HepG2 (cell line): ENCODE results near the gene TBX6. TPM values are rescaled to one million over a fixed set of nuclear protein-coding genes. Genes with fewer than 3 reads are reported as not detected.

Experiments
- ATAC-seq: fragments of 200-7000 bp; cut with Tn5 transposase; 3 replicates; pipeline ENCODE4 v1.9.1; 2020; ENCODE audit warnings: mild to moderate bottlenecking, moderate library complexity
- BruUV-seq: library from RNA; stranded (reverse); fragments of 400-500 nt; replicated peaks from 2 replicates; lab custom pipeline; 2021; lab: Mats Ljungman, UMichigan
- CTCF ChIA-PET: fragments of 300-600 bp; formaldehyde crosslinking; extraction: SDS; loops from one replicate; lab custom pipeline; 2021; ENCODE audit warnings: low total read pairs, inconsistent platforms, low intra/inter-chr PET ratio; lab: Yijun Ruan, JAX
- POLR2A ChIA-PET: fragments of 350-600 bp; sonication (Branson Sonifier 250); formaldehyde crosslinking; loops from one replicate; lab custom pipeline; 2020; ENCODE audit warnings: antibody characterized with exemption, inconsistent platforms; lab: Yijun Ruan, JAX
- DNase-seq: peaks from one replicate; pipeline ENCODE4 v3.0.0-alpha.2; 2015; ENCODE audit warnings: low spot score
- FAIRE-seq: peaks from 3 replicates; lab custom pipeline; 2011; peaks lifted over from hg19 to GRCh38; lab: Jason Lieb, UNC
- H2AFZ ChIP-seq: one replicate; pipeline ENCODE4 v1.6.1; 2011; ENCODE audit warnings: low read length, inconsistent platforms
- H3K27ac ChIP-seq: fragments of 300-600 bp; 3 replicates; pipeline ENCODE4 v1.8.0; 2011; ENCODE audit warnings: mixed run types, mild to moderate bottlenecking, mixed read lengths, low read length, inconsistent platforms; ENCODE audit not compliant: insufficient read depth; ENCODE audit errors: extremely low read length
- H3K27me3 ChIP-seq, 2 experiments: fragments of 200-600 bp in 1 of 2; 2 replicates in 1 of 2; 3 replicates in 1 of 2; pipeline versions ENCODE4 v1.6.0 to v1.8.0; 2011; ENCODE audit warnings: low read length in 2 of 2, mild to moderate bottlenecking in 2 of 2, moderate library complexity in 2 of 2, inconsistent platforms in 1 of 2; ENCODE audit not compliant: insufficient read depth in 2 of 2, control insufficient read depth in 1 of 2
- H3K36me3 ChIP-seq, 2 experiments: fragments of 200-600 bp in 1 of 2; replicated peaks in 1 of 2; 2 replicates in 1 of 2; 3 replicates in 1 of 2; pipeline versions ENCODE4 v1.5.1 to v1.8.0; 2011; ENCODE audit warnings: low read length in 2 of 2, inconsistent platforms in 1 of 2; ENCODE audit not compliant: insufficient read depth in 2 of 2, control insufficient read depth in 1 of 2
- H3K4me1 ChIP-seq: 2 replicates; pipeline ENCODE4 v1.5.1; 2012; ENCODE audit warnings: low read length, inconsistent platforms; ENCODE audit not compliant: insufficient read depth
- H3K4me2 ChIP-seq: 2 replicates; pipeline ENCODE4 v1.6.0; 2011; ENCODE audit warnings: low read depth, low read length, inconsistent platforms
- H3K4me3 ChIP-seq, 3 experiments: fragments of 200-600 bp in 1 of 3; sonication (generic), shearing (Covaris generic) in 1 of 3; replicated peaks in 1 of 3; 2 replicates each; pipeline ENCODE4 v1.5.1; 2011 to 2016; ENCODE audit warnings: low read length in 3 of 3, inconsistent platforms in 2 of 3, low read depth in 2 of 3, mild to moderate bottlenecking in 2 of 3, control low read depth in 1 of 3, mixed read lengths in 1 of 3; ENCODE audit not compliant: insufficient read depth in 1 of 3
- H3K79me2 ChIP-seq: one replicate; pipeline ENCODE4 v1.6.1; 2011; ENCODE audit warnings: low read length, inconsistent platforms; ENCODE audit not compliant: insufficient read depth
- H3K9ac ChIP-seq: 2 replicates; pipeline ENCODE4 v1.6.0; 2011; ENCODE audit warnings: mild to moderate bottlenecking, low read depth, low read length, inconsistent platforms; ENCODE audit not compliant: insufficient read depth
- H3K9me3 ChIP-seq: 2 replicates; pipeline ENCODE4 v1.5.1; 2012; ENCODE audit warnings: mild to moderate bottlenecking, low read length
- H4K20me1 ChIP-seq: 2 replicates; pipeline ENCODE4 v1.6.0; 2011; ENCODE audit warnings: inconsistent platforms, mild to moderate bottlenecking, low read length, moderate library complexity; ENCODE audit not compliant: insufficient read depth
- CC2D1A ChIP-seq: sonication (generic); formaldehyde crosslinking; IDR thresholded peaks from 2 replicates; pipeline ENCODE4 v1.8.1; 2023; ENCODE audit warnings: mild to moderate bottlenecking, missing genetic modification reagents
- ETV6 ChIP-seq: sonication (generic); formaldehyde crosslinking; conservative IDR thresholded peaks from 2 replicates; pipeline ENCODE4 v1.4.0; 2020; ENCODE audit warnings: missing genetic modification reagents
- MAFF ChIP-seq: IDR thresholded peaks from 2 replicates; pipeline ENCODE4 v1.6.1; 2011; ENCODE audit warnings: low read depth, low read length, improper control_type of control experiment
- NR2C2 ChIP-seq: sonication (generic); formaldehyde crosslinking; IDR thresholded peaks from 2 replicates; pipeline ENCODE4 v1.4.0; 2020; ENCODE audit warnings: missing genetic modification reagents, mild to moderate bottlenecking, moderate library complexity, borderline replicate concordance
- SRF ChIP-seq: IDR thresholded peaks from 2 replicates; pipeline ENCODE4 v1.6.1; 2011; ENCODE audit warnings: mild to moderate bottlenecking, low read depth, low read length, moderate library complexity
- ZBTB44 ChIP-seq: sonication (generic); formaldehyde crosslinking; IDR thresholded peaks from 2 replicates; pipeline ENCODE4 v1.4.0; 2020; ENCODE audit warnings: missing genetic modification reagents
- ZNF280D ChIP-seq: sonication (generic); formaldehyde crosslinking; IDR thresholded peaks from 2 replicates; pipeline ENCODE4 v1.5.1; 2020; ENCODE audit warnings: mild to moderate bottlenecking, missing genetic modification reagents
- ZNF317 ChIP-seq: sonication (generic); formaldehyde crosslinking; IDR thresholded peaks from 2 replicates; pipeline ENCODE4 v1.5.0; 2020; ENCODE audit warnings: mild to moderate bottlenecking, missing genetic modification reagents
- ZNF556 ChIP-seq: sonication (generic); formaldehyde crosslinking; IDR thresholded peaks from 2 replicates; pipeline ENCODE4 v1.4.0; 2020; ENCODE audit warnings: mild to moderate bottlenecking, missing genetic modification reagents, borderline replicate concordance
- ZNF576 ChIP-seq: sonication (generic); formaldehyde crosslinking; IDR thresholded peaks from 2 replicates; pipeline ENCODE4 v1.4.0; 2020; ENCODE audit warnings: mild to moderate bottlenecking, missing genetic modification reagents
- ZNF777 ChIP-seq: sonication (generic); formaldehyde crosslinking; IDR thresholded peaks from 2 replicates; pipeline ENCODE4 v1.4.0; 2020; ENCODE audit warnings: missing genetic modification reagents
- WGBS: methylation state at CpG from one replicate; pipeline ENCODE4 v1.1.6; 2017; ENCODE audit warnings: low lambda C conversion rate; 5-methylcytosine and 5-hydroxymethylcytosine counted together
- in situ Hi-C: cut with HindIII; loops from 2 replicates; pipeline ENCODE4 v1.10.0; 2017; ENCODE audit warnings: low pct_unique_long_range_greater_than_20kb; ENCODE audit not compliant: extremely low pct_ligation_motif_present
- intact Hi-C: fragments of 100-400 bp; cut with micrococcal nuclease; formaldehyde crosslinking; loops from one replicate; pipeline ENCODE4 v1.10.0; 2022; ENCODE audit not compliant: unreplicated experiment
- polyA plus RNA-seq, 8 experiments: library from polyadenylated mRNA; depleted of rRNA in 3 of 8; stranded (reverse) in 7 of 8; unstranded in 1 of 8; fragments of >200 nt; fragmentation: Illumina TruSeq in 4 of 8; extraction: Trizol in 4 of 8; gene quantifications; 2 replicates each; pipeline versions ENCODE4 v1.2.1 to v1.2.3, GENCODE V29; 2011 to 2016; ENCODE audit warnings: low read depth in 4 of 8, missing spikeins in 1 of 8, mixed read lengths in 1 of 8; ENCODE audit not compliant: insufficient read depth in 1 of 8
- total RNA-seq, 5 experiments: library from RNA; depleted of rRNA; stranded (reverse); fragments of >200 nt; fragmentation: Illumina TruSeq; extraction: Trizol; gene quantifications; 2 replicates each; pipeline ENCODE4 v1.2.3, GENCODE V29; 2016; ENCODE audit warnings: low read depth in 1 of 5
- TF ChIP-seq, protein P1 (sequence below): IDR thresholded peaks from 2 replicates; pipeline ENCODE4 v1.6.1; 2016
- TF ChIP-seq, protein P2 (sequence below): sonication (generic); formaldehyde crosslinking; IDR thresholded peaks from 2 replicates; pipeline ENCODE4 v1.4.0; 2020; ENCODE audit warnings: mild to moderate bottlenecking, missing genetic modification reagents, borderline replicate concordance
- TF ChIP-seq, protein P3 (sequence below): sonication (generic); formaldehyde crosslinking; IDR thresholded peaks from 2 replicates; pipeline ENCODE4 v1.8.1; 2023; ENCODE audit warnings: missing genetic modification reagents, inconsistent platforms, borderline replicate concordance

TBX6 gene
- total and polyA plus RNA-seq, 2 of the 13 experiments (the other 11 are each of a cell fraction or from before 2014, with no cell fraction given): 0.24 to 0.42 TPM

- peak; percentile 15 for ATAC-seq
- peak overlapping the region; percentile 51 for H3K9ac ChIP-seq
- H3K79me2 ChIP-seq: no peaks in the 10 kb centered on the region
- H2AFZ ChIP-seq: no peak overlapping the region
- no peaks in the 10 kb centered on the region for H4K20me1 ChIP-seq
- no peak overlapping the region for H3K27ac ChIP-seq
- peak overlapping the region; percentile 63 to 77 (median 75) for H3K4me3 ChIP-seq
- intact Hi-C loops (no loop called here), in situ Hi-C loops (no loop called here)
- no peak for DNase-seq
- no peak for FAIRE-seq
- no peaks in the 10 kb centered on the region for H3K36me3 ChIP-seq
- 4% methylated on average over 19 of the region's 19 CpGs for WGBS
- peaks cover 0 to 7% of the 10 kb centered on the region in 2 experiments; a peak in 2 of 5 replicates for H3K27me3 ChIP-seq
- H3K4me2 ChIP-seq: peak overlapping the region; percentile 96
- BruUV-seq: no TSS peak
- peaks cover 26% of the 10 kb centered on the region for H3K4me1 ChIP-seq
- CTCF ChIA-PET: interaction anchor here (1.2 kb wide), 1 partner anchor 21 kb away, joined by 5 read pairs; no protein-coding TSS in a partner anchor
- no peaks in the 10 kb centered on the region for H3K9me3 ChIP-seq
- POLR2A ChIA-PET: interaction anchor here (1.0 to 5.6 kb wide), 5 partner anchors 11 to 238 kb away, joined by 3 to 66 read pairs (median 4); partner anchors contain the start of genes ALDOA, PAGR1, SEZ6L2 and TBX6
- TF ChIP-seq ZNF556 (CRISPR knock-in tag) (no peak), ZNF317 (CRISPR knock-in tag) (no peak; the same call in 1 of the 2 replicates), ZNF280D (CRISPR knock-in tag) (0 out of 2 replicates have a peak, but pooled peaks have one; percentile 25), ZNF576 (CRISPR knock-in tag) (no peak), ZNF777 (CRISPR knock-in tag) (no peak), SRF (no peak), ETV6 (CRISPR knock-in tag) (no peak), CC2D1A (CRISPR knock-in tag) (no peak), ZBTB44 (CRISPR knock-in tag) (no peak), NR2C2 (CRISPR knock-in tag) (no peak), MAFF (no peak)
- TF ChIP-seq, protein P1, sequence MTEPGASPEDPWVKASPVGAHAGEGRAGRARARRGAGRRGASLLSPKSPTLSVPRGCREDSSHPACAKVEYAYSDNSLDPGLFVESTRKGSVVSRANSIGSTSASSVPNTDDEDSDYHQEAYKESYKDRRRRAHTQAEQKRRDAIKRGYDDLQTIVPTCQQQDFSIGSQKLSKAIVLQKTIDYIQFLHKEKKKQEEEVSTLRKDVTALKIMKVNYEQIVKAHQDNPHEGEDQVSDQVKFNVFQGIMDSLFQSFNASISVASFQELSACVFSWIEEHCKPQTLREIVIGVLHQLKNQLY: no peak
- TF ChIP-seq, protein P2, sequence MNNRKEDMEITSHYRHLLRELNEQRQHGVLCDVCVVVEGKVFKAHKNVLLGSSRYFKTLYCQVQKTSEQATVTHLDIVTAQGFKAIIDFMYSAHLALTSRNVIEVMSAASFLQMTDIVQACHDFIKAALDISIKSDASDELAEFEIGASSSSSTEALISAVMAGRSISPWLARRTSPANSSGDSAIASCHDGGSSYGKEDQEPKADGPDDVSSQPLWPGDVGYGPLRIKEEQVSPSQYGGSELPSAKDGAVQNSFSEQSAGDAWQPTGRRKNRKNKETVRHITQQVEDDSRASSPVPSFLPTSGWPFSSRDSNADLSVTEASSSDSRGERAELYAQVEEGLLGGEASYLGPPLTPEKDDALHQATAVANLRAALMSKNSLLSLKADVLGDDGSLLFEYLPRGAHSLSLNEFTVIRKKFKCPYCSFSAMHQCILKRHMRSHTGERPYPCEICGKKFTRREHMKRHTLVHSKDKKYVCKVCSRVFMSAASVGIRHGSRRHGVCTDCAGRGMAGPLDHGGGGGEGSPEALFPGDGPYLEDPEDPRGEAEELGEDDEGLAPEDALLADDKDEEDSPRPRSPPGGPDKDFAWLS (CRISPR knock-in tag): no peak
- TF ChIP-seq, protein P3, sequence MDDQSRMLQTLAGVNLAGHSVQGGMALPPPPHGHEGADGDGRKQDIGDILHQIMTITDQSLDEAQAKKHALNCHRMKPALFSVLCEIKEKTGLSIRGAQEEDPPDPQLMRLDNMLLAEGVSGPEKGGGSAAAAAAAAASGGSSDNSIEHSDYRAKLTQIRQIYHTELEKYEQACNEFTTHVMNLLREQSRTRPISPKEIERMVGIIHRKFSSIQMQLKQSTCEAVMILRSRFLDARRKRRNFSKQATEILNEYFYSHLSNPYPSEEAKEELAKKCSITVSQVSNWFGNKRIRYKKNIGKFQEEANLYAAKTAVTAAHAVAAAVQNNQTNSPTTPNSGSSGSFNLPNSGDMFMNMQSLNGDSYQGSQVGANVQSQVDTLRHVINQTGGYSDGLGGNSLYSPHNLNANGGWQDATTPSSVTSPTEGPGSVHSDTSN (CRISPR knock-in tag): no peak
Observed at GRCh38 chr16:30053376-30054015, 38.2 kb downstream of the TBX6 start.
